Astrocyte (in vitro differentiated cells and primary cell): ENCODE results near the gene PLCG2. TPM values are rescaled to one million over a fixed set of nuclear protein-coding genes. Genes with fewer than 3 reads are reported as not detected.

Experiments
- DNase-seq: peaks from one replicate; pipeline ENCODE4 v3.0.0-alpha.2; 2010; ENCODE audit warnings: low read depth
- FAIRE-seq: peaks from 2 replicates; lab custom pipeline; 2011; peaks lifted over from hg19 to GRCh38; lab: Jason Lieb, UNC
- H2AFZ ChIP-seq: 2 replicates; pipeline ENCODE4 v1.6.0; 2012; ENCODE audit warnings: low read depth, low read length, inconsistent platforms
- H3K27ac ChIP-seq: 2 replicates; pipeline ENCODE4 v1.5.1; 2011; ENCODE audit warnings: low read depth, low read length, inconsistent platforms
- H3K27me3 ChIP-seq: 2 replicates; pipeline ENCODE4 v1.6.0; 2011; ENCODE audit warnings: low read length, inconsistent platforms; ENCODE audit not compliant: insufficient read depth
- H3K36me3 ChIP-seq: 2 replicates; pipeline ENCODE4 v1.5.1; 2011; ENCODE audit warnings: low read length, inconsistent platforms; ENCODE audit not compliant: insufficient read depth
- H3K4me1 ChIP-seq: 2 replicates; pipeline ENCODE4 v1.5.1; 2011; ENCODE audit warnings: low read length, inconsistent platforms; ENCODE audit not compliant: insufficient read depth
- H3K4me2 ChIP-seq: 2 replicates; pipeline ENCODE4 v1.6.0; 2012; ENCODE audit warnings: low read length, inconsistent platforms
- H3K4me3 ChIP-seq: 2 replicates; pipeline ENCODE4 v1.5.1; 2011; ENCODE audit warnings: low read depth, mild to moderate bottlenecking, low read length, inconsistent platforms; ENCODE audit not compliant: insufficient read depth
- H3K79me2 ChIP-seq: 2 replicates; pipeline ENCODE4 v1.6.0; 2012; ENCODE audit warnings: mild to moderate bottlenecking, low read length, inconsistent platforms; ENCODE audit not compliant: insufficient read depth
- H3K9ac ChIP-seq: 2 replicates; pipeline ENCODE4 v1.6.0; 2012; ENCODE audit warnings: mild to moderate bottlenecking, low read length, inconsistent platforms
- H3K9me3 ChIP-seq: 2 replicates; pipeline ENCODE4 v1.5.1; 2012; ENCODE audit warnings: low read depth, mild to moderate bottlenecking, low read length, inconsistent platforms; ENCODE audit not compliant: insufficient read depth
- H4K20me1 ChIP-seq: 2 replicates; pipeline ENCODE4 v1.6.0; 2012; ENCODE audit warnings: low read length, inconsistent platforms; ENCODE audit not compliant: insufficient read depth
- H3K27ac Mint-ChIP-seq: one replicate; pipeline ENCODE4 v1.8.0; 2021; ENCODE audit warnings: mild to moderate bottlenecking, mixed read lengths; ENCODE audit not compliant: unreplicated experiment
- H3K27me3 Mint-ChIP-seq: one replicate; pipeline ENCODE4 v1.8.0; 2021; ENCODE audit warnings: low read depth, mixed read lengths; ENCODE audit not compliant: unreplicated experiment
- H3K36me3 Mint-ChIP-seq: one replicate; pipeline ENCODE4 v1.8.0; 2021; ENCODE audit warnings: low read depth, mixed read lengths; ENCODE audit not compliant: unreplicated experiment
- H3K4me1 Mint-ChIP-seq: one replicate; pipeline ENCODE4 v1.8.0; 2021; ENCODE audit warnings: low read depth, mixed read lengths; ENCODE audit not compliant: unreplicated experiment
- H3K4me3 Mint-ChIP-seq: one replicate; pipeline ENCODE4 v1.8.0; 2021; ENCODE audit warnings: mild to moderate bottlenecking, moderate library complexity, mixed read lengths; ENCODE audit not compliant: unreplicated experiment
- H3K9me3 Mint-ChIP-seq: one replicate; pipeline ENCODE4 v1.8.0; 2021; ENCODE audit warnings: mild to moderate bottlenecking, mixed read lengths; ENCODE audit not compliant: unreplicated experiment
- CTCF ChIP-seq: IDR thresholded peaks from 2 replicates; pipeline ENCODE4 v1.5.1; 2011; ENCODE audit warnings: low read depth, mild to moderate bottlenecking, inconsistent platforms, low read length, moderate library complexity; ENCODE audit not compliant: insufficient read depth
- EZH2 ChIP-seq: IDR thresholded peaks from 2 replicates; pipeline ENCODE4 v1.6.1; 2012; ENCODE audit warnings: mild to moderate bottlenecking, low read length, inconsistent platforms; ENCODE audit not compliant: insufficient read depth
- total RNA-seq: library from RNA; stranded (reverse); gene quantifications from 2 replicates; pipeline ENCODE4 v1.2.1, GENCODE V29; 2021

Gene PLCG2
- total RNA-seq, 1 donor from 2014 or later: 3.1 TPM

GRCh38 chr16:81894592-81894991, 115.5 kb downstream of the PLCG2 start:
- no peak for TF ChIP-seq EZH2
- TF ChIP-seq CTCF: no peak
- Histone ChIP-seq H3K27ac (no peak overlapping the region), H2AFZ (no peak overlapping the region), H3K36me3 (no peaks in the 10 kb centered on the region), H3K27me3 (peaks cover 3% of the 10 kb centered on the region), H3K79me2 (no peaks in the 10 kb centered on the region), H3K4me3 (no peak overlapping the region), H4K20me1 (no peaks in the 10 kb centered on the region), H3K4me2 (no peak overlapping the region), H3K4me1 (no peaks in the 10 kb centered on the region), H3K9me3 (no peaks in the 10 kb centered on the region), H3K9ac (no peak overlapping the region)
- Mint-ChIP-seq H3K27ac (no peak overlapping the region), H3K4me1 (no peaks in the 10 kb centered on the region), H3K36me3 (no peaks in the 10 kb centered on the region), H3K27me3 (peaks cover 3% of the 10 kb centered on the region), H3K4me3 (no peak overlapping the region), H3K9me3 (no peaks in the 10 kb centered on the region)
- FAIRE-seq: no peak
- no peak for DNase-seq

GRCh38 chr16:81896902-81897301, 117.8 kb downstream of the PLCG2 start:
- Histone ChIP-seq H3K36me3 (no peaks in the 10 kb centered on the region), H3K4me1 (no peaks in the 10 kb centered on the region), H3K27ac (no peak overlapping the region), H3K9me3 (no peaks in the 10 kb centered on the region), H2AFZ (no peak overlapping the region), H3K4me3 (no peak overlapping the region), H3K27me3 (peaks cover 3% of the 10 kb centered on the region), H3K79me2 (no peaks in the 10 kb centered on the region), H3K9ac (no peak overlapping the region), H4K20me1 (no peaks in the 10 kb centered on the region), H3K4me2 (no peak overlapping the region)
- Mint-ChIP-seq H3K4me1 (no peaks in the 10 kb centered on the region), H3K27ac (no peak overlapping the region), H3K9me3 (no peaks in the 10 kb centered on the region), H3K4me3 (no peak overlapping the region), H3K36me3 (no peaks in the 10 kb centered on the region), H3K27me3 (peaks cover 3% of the 10 kb centered on the region)
- DNase-seq: no peak
- FAIRE-seq: no peak
- no peak for TF ChIP-seq EZH2
- no peak for TF ChIP-seq CTCF

GRCh38 chr16:81899601-81900000, 120.5 kb downstream of the PLCG2 start:
- H3K27ac Mint-ChIP-seq: no peak overlapping the region
- no peak overlapping the region for H3K4me2 ChIP-seq
- peaks cover 3% of the 10 kb centered on the region for H3K27me3 Mint-ChIP-seq
- no peak overlapping the region for H3K27ac ChIP-seq
- H3K36me3 Mint-ChIP-seq: peaks cover 2% of the 10 kb centered on the region
- H3K4me1 ChIP-seq: no peaks in the 10 kb centered on the region
- FAIRE-seq (no peak), DNase-seq (no peak)
- H3K4me1 Mint-ChIP-seq: no peaks in the 10 kb centered on the region
- no peaks in the 10 kb centered on the region for H3K36me3 ChIP-seq
- no peaks in the 10 kb centered on the region for H4K20me1 ChIP-seq
- TF ChIP-seq CTCF: no peak
- TF ChIP-seq EZH2: no peak
- H3K9me3 Mint-ChIP-seq: peaks cover 9% of the 10 kb centered on the region
- no peak overlapping the region for H3K9ac ChIP-seq
- H3K4me3 ChIP-seq: no peak overlapping the region
- H3K9me3 ChIP-seq: no peaks in the 10 kb centered on the region
- H2AFZ ChIP-seq: no peak overlapping the region
- no peaks in the 10 kb centered on the region for H3K79me2 ChIP-seq
- H3K27me3 ChIP-seq: no peaks in the 10 kb centered on the region
- no peak overlapping the region for H3K4me3 Mint-ChIP-seq
